Ovary (tissue), 3 donors: ENCODE data around the gene TSPEAR.

ENCODE experiments used
- CTCF ChIP-seq, 3 donors: fragments of 450-650 bp in 2 of 3; fragments of 200-600 bp in 1 of 3; IDR thresholded peaks; one replicate each; pipeline versions ENCODE4 v1.5.1 to v1.8.0; 2016 to 2022; ENCODE audit warnings: antibody characterized with exemption in 3 of 3, mild to moderate bottlenecking in 1 of 3
- POLR2A ChIP-seq: fragments of 450-650 bp; IDR thresholded peaks from one replicate; pipeline ENCODE4 v1.6.1; 2017; ENCODE audit warnings: antibody characterized with exemption, mild to moderate bottlenecking, moderate library complexity
- donor health status: DM: no; HTN: no; CAD: no.

GRCh38 chr21:44696572-44696971 lies 14.8 kb downstream of the TSPEAR start:
- TF ChIP-seq CTCF (IDR thresholded peaks at IDR 0.05) (no peak), POLR2A (no peak)
